ENCODE data around the gene PHC2. TPM values are rescaled to one million over a fixed set of nuclear protein-coding genes. Genes with fewer than 3 reads are reported as not detected.

The PHC2 gene
- total and polyA plus RNA-seq, 9 of the 15 experiments (the other 6 are each of a cell fraction or from before 2014, with no cell fraction given) = 3.1 to 67.6 (median 34.6) TPM

GRCh38 chr1:33317354-33317753 lies 113.5 kb downstream of the PHC2 start (continued):
- no peak for TF ChIP-seq GTF2A2 (tag; IDR thresholded peaks at IDR 0.05)
- no peak for TF ChIP-seq ZBTB34 (CRISPR knock-in tag; IDR thresholded peaks at IDR 0.05)
- TF ChIP-seq CEBPB (tag; IDR thresholded peaks at IDR 0.05) = no peak

GRCh38 chr1:33316601-33317000 lies 114.3 kb downstream of the PHC2 start:
- Histone ChIP-seq H4K20me1 (replicated peaks; ENCODE audit: control insufficient read depth, insufficient read depth, low read length) (peaks cover 17% of the 10 kb centered on the region), H2AFZ (ENCODE audit: low read depth, low read length) (no peak overlapping the region), H3K9ac (ENCODE audit: insufficient read depth in 1 of 2, low read depth in 2 of 2, low read length in 2 of 2) (no peak overlapping the region), H3K9me1 (ENCODE audit: control insufficient read depth, insufficient read depth, low read length) (no peaks in the 10 kb centered on the region), H3K4me3 (no peak overlapping the region), H3K36me3 (ENCODE audit: control insufficient read depth, insufficient read depth, low read length) (no peaks in the 10 kb centered on the region), H3K79me2 (ENCODE audit: control insufficient read depth, insufficient read depth, low read length) (no peaks in the 10 kb centered on the region), H3K9me3 (replicated peaks; ENCODE audit: control insufficient read depth, insufficient read depth, low read depth, low read length) (no peaks in the 10 kb centered on the region), H3K27ac (ENCODE audit: extremely low read depth, low read depth, low read length) (no peak overlapping the region), H3K4me2 (ENCODE audit: insufficient read depth, low read length) (no peak overlapping the region), H3K27me3 (ENCODE audit: control insufficient read depth in 2 of 2, insufficient read depth in 2 of 2, low read length in 2 of 2) (peaks cover 45 to 84% of the 10 kb centered on the region in 2 experiments), H3K4me1 (replicated peaks in 1 of 2; ENCODE audit: control insufficient read depth in 2 of 2, insufficient read depth in 2 of 2, low read length in 2 of 2) (no peaks in the 10 kb centered on the region)
- ChIA-PET CTCF (ENCODE audit: low intra/inter-chr PET ratio) (no interaction called here), POLR2A (interaction anchor here (0.6 kb wide), 1 partner anchor 740 kb away, joined by 3 read pairs; no protein-coding TSS in a partner anchor)
- ATAC-seq (no peak), FAIRE-seq (no peak), DNase-seq (ENCODE audit: extremely low read depth in 1 of 4, low spot score in 3 of 4) (no peak)
- 0% methylated on average over 2 of the region's 2 CpGs for WGBS (ENCODE audit: insufficient coverage, low coverage, missing lambda C conversion rate)
- BruUV-seq (replicated peaks) = no TSS peak
- intact Hi-C loops (cut with micrococcal nuclease) = no loop called here
- in situ Hi-C loops (cut with MboI) = no loop called here
- TF ChIP-seq ILK (tag; IDR thresholded peaks at IDR 0.05; ENCODE audit: borderline replicate concordance, low read depth) (no peak), ZBTB43 (CRISPR knock-in tag; IDR thresholded peaks at IDR 0.05) (no peak), MBD1 (CRISPR knock-in tag; IDR thresholded peaks at IDR 0.05) (no peak), ZNF407 (IDR thresholded peaks at IDR 0.05; ENCODE audit: low read depth) (no peak), FIP1L1 (IDR thresholded peaks at IDR 0.05; ENCODE audit: low read depth, low read length, poor library complexity, severe bottlenecking) (no peak)

Data from K562 (cell line).